WTC11 (cell line): ENCODE measurements around the gene TBRG1. TPM values are rescaled to one million over a fixed set of nuclear protein-coding genes. Genes with fewer than 3 reads are reported as not detected.

Source experiments
- ATAC-seq: fragments of 200-7000 bp; cut with Tn5 transposase; 2 replicates; pipeline ENCODE4 v1.10.0; 2021; ENCODE audit warnings: mild to moderate bottlenecking, moderate library complexity
- CTCF ChIA-PET: fragments of 300-600 bp; sonication (Branson Sonifier 250); formaldehyde crosslinking; loops from one replicate; lab custom pipeline; 2021; ENCODE audit warnings: antibody characterized with exemption; lab: Charles Lee
- POLR2A ChIA-PET: fragments of 350-600 bp; sonication (Branson Sonifier 250); formaldehyde crosslinking; loops from one replicate; lab custom pipeline; 2021; ENCODE audit warnings: antibody characterized with exemption; lab: Charles Lee
- DNase-seq: peaks from one replicate; pipeline ENCODE4 v3.0.0; 2021; ENCODE audit warnings: low spot score
- H3K27ac Mint-ChIP-seq: 2 replicates; pipeline ENCODE4 v1.8.0; 2021; ENCODE audit warnings: mixed read lengths
- H3K27me3 Mint-ChIP-seq: 2 replicates; pipeline ENCODE4 v1.8.0; 2021; ENCODE audit warnings: low read depth, mild to moderate bottlenecking, moderate library complexity, mixed read lengths
- H3K36me3 Mint-ChIP-seq: 2 replicates; pipeline ENCODE4 v1.8.0; 2021; ENCODE audit warnings: mixed read lengths
- H3K4me1 Mint-ChIP-seq: 2 replicates; pipeline ENCODE4 v1.8.0; 2022; ENCODE audit warnings: mixed read lengths
- H3K4me3 Mint-ChIP-seq: 2 replicates; pipeline ENCODE4 v1.8.0; 2021; ENCODE audit warnings: mild to moderate bottlenecking, moderate library complexity, mixed read lengths
- H3K9me3 Mint-ChIP-seq: 2 replicates; pipeline ENCODE4 v1.8.0; 2021; ENCODE audit warnings: mixed read lengths
- EMX1 ChIP-seq: fragments of 250-450 bp; sonication (Bioruptor Pico); IDR thresholded peaks from 2 replicates; pipeline ENCODE4 v1.8.0; 2021; ENCODE audit warnings: mild to moderate bottlenecking
- ESRRA ChIP-seq: sonication (generic); formaldehyde crosslinking; IDR thresholded peaks from 2 replicates; pipeline ENCODE4 v1.8.1; 2022; ENCODE audit warnings: mild to moderate bottlenecking, missing genetic modification reagents, borderline replicate concordance
- GABPB1 ChIP-seq: sonication (generic); formaldehyde crosslinking; IDR thresholded peaks from 2 replicates; pipeline ENCODE4 v1.8.1; 2023; ENCODE audit warnings: mild to moderate bottlenecking, missing genetic modification reagents
- GRHL2 ChIP-seq: fragments of 250-450 bp; sonication (Bioruptor Pico); IDR thresholded peaks from 2 replicates; pipeline ENCODE4 v1.8.0; 2022; ENCODE audit warnings: mild to moderate bottlenecking, moderate library complexity; ENCODE audit not compliant: insufficient replicate concordance, severe bottlenecking
- GTF2I ChIP-seq: fragments of 250-450 bp; sonication (Bioruptor Pico); conservative IDR thresholded peaks from 2 replicates; pipeline ENCODE4 v1.4.0; 2021; ENCODE audit warnings: mild to moderate bottlenecking
- MYBL2 ChIP-seq: sonication (generic); formaldehyde crosslinking; IDR thresholded peaks from 2 replicates; pipeline ENCODE4 v1.8.1; 2023; ENCODE audit warnings: mild to moderate bottlenecking, moderate library complexity, missing genetic modification reagents
- NFATC4 ChIP-seq: fragments of 250-450 bp; sonication (Bioruptor Pico); IDR thresholded peaks from 2 replicates; pipeline ENCODE4 v1.9.0; 2021; ENCODE audit warnings: mild to moderate bottlenecking
- PRRX2 ChIP-seq: fragments of 250-450 bp; sonication (Bioruptor Pico); IDR thresholded peaks from 2 replicates; pipeline ENCODE4 v1.8.0; 2021; ENCODE audit warnings: mild to moderate bottlenecking
- SMAD3 ChIP-seq: sonication (generic); formaldehyde crosslinking; IDR thresholded peaks from 2 replicates; pipeline ENCODE4 v1.8.0; 2022; ENCODE audit warnings: missing genetic modification reagents, mild to moderate bottlenecking, borderline replicate concordance
- SP1 ChIP-seq: sonication (generic); formaldehyde crosslinking; conservative IDR thresholded peaks from 2 replicates; pipeline ENCODE4 v1.8.1; 2022; ENCODE audit warnings: missing genetic modification reagents
- TEAD1 ChIP-seq: sonication (generic); formaldehyde crosslinking; IDR thresholded peaks from 2 replicates; pipeline ENCODE4 v1.8.0; 2022; ENCODE audit warnings: mild to moderate bottlenecking, missing genetic modification reagents
- ZNF416 ChIP-seq: fragments of 250-450 bp; sonication (Bioruptor Pico); IDR thresholded peaks from 2 replicates; pipeline ENCODE4 v1.9.0; 2021; ENCODE audit warnings: mild to moderate bottlenecking, inconsistent platforms
- total RNA-seq: library from RNA; stranded (reverse); gene quantifications from 3 replicates; pipeline ENCODE4 v1.2.3, GENCODE V29; 2021
- TF ChIP-seq, protein P1 (sequence below): sonication (generic); formaldehyde crosslinking; IDR thresholded peaks from 2 replicates; pipeline ENCODE4 v1.8.1; 2022; ENCODE audit warnings: missing genetic modification reagents, borderline replicate concordance
- TF ChIP-seq, protein P2 (sequence below): sonication (generic); formaldehyde crosslinking; IDR thresholded peaks from 2 replicates; pipeline ENCODE4 v1.8.1; 2023; ENCODE audit warnings: mild to moderate bottlenecking, missing genetic modification reagents, moderate library complexity
- TF ChIP-seq, protein P3 (sequence below): sonication (generic); formaldehyde crosslinking; IDR thresholded peaks from 2 replicates; pipeline ENCODE4 v1.8.0; 2022; ENCODE audit warnings: mild to moderate bottlenecking, missing genetic modification reagents
- TF ChIP-seq, protein P4 (sequence below): sonication (generic); formaldehyde crosslinking; IDR thresholded peaks from 2 replicates; pipeline ENCODE4 v1.8.1; 2023; ENCODE audit warnings: mild to moderate bottlenecking, missing genetic modification reagents
- TF ChIP-seq, protein P5 (sequence below): sonication (generic); formaldehyde crosslinking; IDR thresholded peaks from 2 replicates; pipeline ENCODE4 v1.8.0; 2022; ENCODE audit warnings: mild to moderate bottlenecking, missing genetic modification reagents
- TF ChIP-seq, protein P6 (sequence below): fragments of 250-450 bp; sonication (Bioruptor Pico); IDR thresholded peaks from 2 replicates; pipeline ENCODE4 v1.9.0; 2021; ENCODE audit warnings: mild to moderate bottlenecking, borderline replicate concordance
- TF ChIP-seq, protein P7 (sequence below): fragments of 250-450 bp; sonication (Bioruptor Pico); IDR thresholded peaks from 2 replicates; pipeline ENCODE4 v1.9.0; 2021; ENCODE audit warnings: moderate library complexity, mild to moderate bottlenecking, inconsistent platforms, borderline replicate concordance
- TF ChIP-seq, protein P8 (sequence below): fragments of 250-450 bp; sonication (Bioruptor Pico); IDR thresholded peaks from 2 replicates; pipeline ENCODE4 v1.9.0; 2021; ENCODE audit warnings: mild to moderate bottlenecking

TBRG1 gene
- total RNA-seq, 1 experiment from 2014 or later, result 30.0 TPM

DNA sequence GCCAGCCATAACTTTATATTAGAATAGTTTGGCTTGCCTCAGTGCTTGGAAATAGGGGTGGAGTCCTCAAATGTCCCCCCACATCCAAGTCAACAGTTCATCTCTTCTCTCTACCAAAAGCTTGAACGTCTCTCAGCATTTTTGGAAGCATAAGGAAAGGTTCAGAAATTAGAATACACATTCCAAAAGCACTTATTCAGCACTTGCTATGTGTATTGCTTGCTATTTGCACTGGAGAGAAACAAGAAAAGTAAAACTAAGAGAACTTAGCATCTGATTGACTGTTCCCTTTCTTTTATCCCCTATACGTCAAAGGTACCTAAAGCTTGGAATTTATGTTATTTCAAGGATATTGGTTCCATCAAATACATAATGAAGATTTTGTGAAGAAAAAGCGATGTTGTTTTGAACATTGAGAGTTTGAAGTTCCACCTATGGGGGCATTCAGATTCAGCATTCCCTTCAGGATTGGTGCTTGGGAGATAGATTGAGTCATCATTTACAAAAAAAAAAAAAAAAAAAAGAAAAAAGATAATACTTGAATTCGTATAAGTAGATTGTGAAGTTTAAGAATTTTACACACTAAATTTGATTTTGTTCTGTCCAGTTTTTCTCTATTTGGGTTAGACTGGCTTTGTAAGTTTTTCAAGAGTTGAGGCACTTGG lies 1.3 kb downstream of the TBRG1 start (continued):
- TF ChIP-seq, protein P1, sequence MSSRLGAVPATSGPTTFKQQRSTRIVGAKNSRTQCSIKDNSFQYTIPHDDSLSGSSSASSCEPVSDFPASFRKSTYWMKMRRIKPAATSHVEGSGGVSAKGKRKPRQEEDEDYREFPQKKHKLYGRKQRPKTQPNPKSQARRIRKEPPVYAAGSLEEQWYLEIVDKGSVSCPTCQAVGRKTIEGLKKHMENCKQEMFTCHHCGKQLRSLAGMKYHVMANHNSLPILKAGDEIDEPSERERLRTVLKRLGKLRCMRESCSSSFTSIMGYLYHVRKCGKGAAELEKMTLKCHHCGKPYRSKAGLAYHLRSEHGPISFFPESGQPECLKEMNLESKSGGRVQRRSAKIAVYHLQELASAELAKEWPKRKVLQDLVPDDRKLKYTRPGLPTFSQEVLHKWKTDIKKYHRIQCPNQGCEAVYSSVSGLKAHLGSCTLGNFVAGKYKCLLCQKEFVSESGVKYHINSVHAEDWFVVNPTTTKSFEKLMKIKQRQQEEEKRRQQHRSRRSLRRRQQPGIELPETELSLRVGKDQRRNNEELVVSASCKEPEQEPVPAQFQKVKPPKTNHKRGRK (CRISPR knock-in tag), result no peak
- TF ChIP-seq, protein P2, sequence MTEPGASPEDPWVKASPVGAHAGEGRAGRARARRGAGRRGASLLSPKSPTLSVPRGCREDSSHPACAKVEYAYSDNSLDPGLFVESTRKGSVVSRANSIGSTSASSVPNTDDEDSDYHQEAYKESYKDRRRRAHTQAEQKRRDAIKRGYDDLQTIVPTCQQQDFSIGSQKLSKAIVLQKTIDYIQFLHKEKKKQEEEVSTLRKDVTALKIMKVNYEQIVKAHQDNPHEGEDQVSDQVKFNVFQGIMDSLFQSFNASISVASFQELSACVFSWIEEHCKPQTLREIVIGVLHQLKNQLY (CRISPR knock-in tag), result no peak
- TF ChIP-seq NFATC4 (CRISPR knock-in tag) (no peak), TEAD1 (CRISPR knock-in tag) (no peak), SMAD3 (CRISPR knock-in tag) (no peak), GRHL2 (CRISPR knock-in tag) (no peak), MYBL2 (CRISPR knock-in tag) (no peak)
- TF ChIP-seq, protein P3, sequence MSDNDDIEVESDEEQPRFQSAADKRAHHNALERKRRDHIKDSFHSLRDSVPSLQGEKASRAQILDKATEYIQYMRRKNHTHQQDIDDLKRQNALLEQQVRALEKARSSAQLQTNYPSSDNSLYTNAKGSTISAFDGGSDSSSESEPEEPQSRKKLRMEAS, result no peak
- TF ChIP-seq, protein P4, sequence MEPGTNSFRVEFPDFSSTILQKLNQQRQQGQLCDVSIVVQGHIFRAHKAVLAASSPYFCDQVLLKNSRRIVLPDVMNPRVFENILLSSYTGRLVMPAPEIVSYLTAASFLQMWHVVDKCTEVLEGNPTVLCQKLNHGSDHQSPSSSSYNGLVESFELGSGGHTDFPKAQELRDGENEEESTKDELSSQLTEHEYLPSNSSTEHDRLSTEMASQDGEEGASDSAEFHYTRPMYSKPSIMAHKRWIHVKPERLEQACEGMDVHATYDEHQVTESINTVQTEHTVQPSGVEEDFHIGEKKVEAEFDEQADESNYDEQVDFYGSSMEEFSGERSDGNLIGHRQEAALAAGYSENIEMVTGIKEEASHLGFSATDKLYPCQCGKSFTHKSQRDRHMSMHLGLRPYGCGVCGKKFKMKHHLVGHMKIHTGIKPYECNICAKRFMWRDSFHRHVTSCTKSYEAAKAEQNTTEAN (CRISPR knock-in tag), result no peak
- TF ChIP-seq, all 79 proteins: peak for 0

DNA sequence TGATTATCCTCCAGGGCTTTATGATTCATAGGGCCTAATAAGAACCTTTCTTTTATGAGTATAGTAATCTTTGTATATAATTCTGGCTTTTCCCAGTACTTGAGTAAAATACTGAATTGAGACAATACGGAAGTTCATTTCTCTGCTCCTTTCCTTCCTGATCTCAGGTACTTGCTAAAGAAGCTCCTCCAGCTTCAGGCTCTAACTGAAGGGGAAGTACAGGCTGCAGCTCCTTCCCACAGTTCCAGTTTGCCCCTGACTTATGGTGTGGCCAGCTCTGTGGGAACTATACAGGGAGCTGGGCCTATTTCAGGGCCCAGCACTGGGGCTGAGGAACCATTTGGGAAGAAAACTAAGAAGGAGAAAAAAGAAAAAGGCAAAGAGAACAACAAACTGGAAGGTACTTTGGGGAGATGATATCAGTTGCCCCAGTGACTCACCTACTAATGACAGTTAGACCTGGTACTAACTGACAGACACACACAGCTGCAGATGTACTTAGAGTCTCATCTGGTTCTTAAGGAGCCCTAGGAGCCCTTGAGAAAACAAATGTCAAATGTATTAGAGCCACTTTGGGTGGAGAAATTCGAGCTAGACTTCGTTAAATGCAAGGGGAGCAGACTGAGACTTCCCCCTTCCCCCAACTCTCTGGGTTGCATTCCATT lies 3.0 kb downstream of the TBRG1 start:
- no peak overlapping the region for H3K27ac Mint-ChIP-seq
- no peak for TF ChIP-seq ZNF416
- TF ChIP-seq, protein P5, sequence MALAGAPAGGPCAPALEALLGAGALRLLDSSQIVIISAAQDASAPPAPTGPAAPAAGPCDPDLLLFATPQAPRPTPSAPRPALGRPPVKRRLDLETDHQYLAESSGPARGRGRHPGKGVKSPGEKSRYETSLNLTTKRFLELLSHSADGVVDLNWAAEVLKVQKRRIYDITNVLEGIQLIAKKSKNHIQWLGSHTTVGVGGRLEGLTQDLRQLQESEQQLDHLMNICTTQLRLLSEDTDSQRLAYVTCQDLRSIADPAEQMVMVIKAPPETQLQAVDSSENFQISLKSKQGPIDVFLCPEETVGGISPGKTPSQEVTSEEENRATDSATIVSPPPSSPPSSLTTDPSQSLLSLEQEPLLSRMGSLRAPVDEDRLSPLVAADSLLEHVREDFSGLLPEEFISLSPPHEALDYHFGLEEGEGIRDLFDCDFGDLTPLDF (CRISPR knock-in tag), result no peak
- ATAC-seq (no peak), DNase-seq (no peak)
- ChIA-PET POLR2A (interaction anchor here (1.1 kb wide), 1 partner anchor 117 kb away, joined by 3 read pairs; no protein-coding TSS in a partner anchor), CTCF (no interaction called here)
- no peaks in the 10 kb centered on the region for H3K9me3 Mint-ChIP-seq
- H3K27me3 Mint-ChIP-seq, result peaks cover 3% of the 10 kb centered on the region; the same call in 1 of the 2 replicates
- peaks cover 37% of the 10 kb centered on the region for H3K36me3 Mint-ChIP-seq
- peaks cover 11% of the 10 kb centered on the region for H3K4me1 Mint-ChIP-seq
- no peak overlapping the region for H3K4me3 Mint-ChIP-seq

DNA sequence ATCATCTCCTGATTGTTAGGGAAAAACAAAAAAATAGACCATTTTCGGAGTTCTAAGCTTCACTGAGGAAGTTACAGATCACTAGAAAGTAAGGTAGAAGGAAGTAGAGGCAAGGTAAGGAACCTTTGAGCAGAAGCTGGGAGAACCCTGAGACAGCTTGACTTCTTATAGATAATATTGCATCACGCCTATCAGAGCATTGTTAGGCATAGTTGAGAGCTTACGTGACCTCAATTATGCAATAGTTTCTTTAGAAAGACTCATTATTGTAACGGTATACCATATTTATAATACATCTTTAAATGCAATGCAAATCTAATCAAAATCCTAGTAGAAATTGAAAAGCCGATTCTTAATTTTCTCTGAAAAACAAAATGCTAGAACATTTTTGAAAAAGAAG lies 4.9 kb downstream of the TBRG1 start:
- POLR2A ChIA-PET, result no interaction called here
- Mint-ChIP-seq H3K27ac (no peak overlapping the region), H3K36me3 (peaks cover 54% of the 10 kb centered on the region), H3K4me3 (no peak overlapping the region), H3K9me3 (no peaks in the 10 kb centered on the region), H3K4me1 (peaks cover 8% of the 10 kb centered on the region), H3K27me3 (no peaks in the 10 kb centered on the region)
- CTCF ChIA-PET, result no interaction called here
- ATAC-seq, result no peak
- DNase-seq, result no peak
- TF ChIP-seq EMX1 (CRISPR knock-in tag), result no peak
- TF ChIP-seq GABPB1, result no peak
- TF ChIP-seq, protein P6, sequence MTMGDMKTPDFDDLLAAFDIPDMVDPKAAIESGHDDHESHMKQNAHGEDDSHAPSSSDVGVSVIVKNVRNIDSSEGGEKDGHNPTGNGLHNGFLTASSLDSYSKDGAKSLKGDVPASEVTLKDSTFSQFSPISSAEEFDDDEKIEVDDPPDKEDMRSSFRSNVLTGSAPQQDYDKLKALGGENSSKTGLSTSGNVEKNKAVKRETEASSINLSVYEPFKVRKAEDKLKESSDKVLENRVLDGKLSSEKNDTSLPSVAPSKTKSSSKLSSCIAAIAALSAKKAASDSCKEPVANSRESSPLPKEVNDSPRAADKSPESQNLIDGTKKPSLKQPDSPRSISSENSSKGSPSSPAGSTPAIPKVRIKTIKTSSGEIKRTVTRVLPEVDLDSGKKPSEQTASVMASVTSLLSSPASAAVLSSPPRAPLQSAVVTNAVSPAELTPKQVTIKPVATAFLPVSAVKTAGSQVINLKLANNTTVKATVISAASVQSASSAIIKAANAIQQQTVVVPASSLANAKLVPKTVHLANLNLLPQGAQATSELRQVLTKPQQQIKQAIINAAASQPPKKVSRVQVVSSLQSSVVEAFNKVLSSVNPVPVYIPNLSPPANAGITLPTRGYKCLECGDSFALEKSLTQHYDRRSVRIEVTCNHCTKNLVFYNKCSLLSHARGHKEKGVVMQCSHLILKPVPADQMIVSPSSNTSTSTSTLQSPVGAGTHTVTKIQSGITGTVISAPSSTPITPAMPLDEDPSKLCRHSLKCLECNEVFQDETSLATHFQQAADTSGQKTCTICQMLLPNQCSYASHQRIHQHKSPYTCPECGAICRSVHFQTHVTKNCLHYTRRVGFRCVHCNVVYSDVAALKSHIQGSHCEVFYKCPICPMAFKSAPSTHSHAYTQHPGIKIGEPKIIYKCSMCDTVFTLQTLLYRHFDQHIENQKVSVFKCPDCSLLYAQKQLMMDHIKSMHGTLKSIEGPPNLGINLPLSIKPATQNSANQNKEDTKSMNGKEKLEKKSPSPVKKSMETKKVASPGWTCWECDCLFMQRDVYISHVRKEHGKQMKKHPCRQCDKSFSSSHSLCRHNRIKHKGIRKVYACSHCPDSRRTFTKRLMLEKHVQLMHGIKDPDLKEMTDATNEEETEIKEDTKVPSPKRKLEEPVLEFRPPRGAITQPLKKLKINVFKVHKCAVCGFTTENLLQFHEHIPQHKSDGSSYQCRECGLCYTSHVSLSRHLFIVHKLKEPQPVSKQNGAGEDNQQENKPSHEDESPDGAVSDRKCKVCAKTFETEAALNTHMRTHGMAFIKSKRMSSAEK (CRISPR knock-in tag), result no peak
- no peak for TF ChIP-seq MYBL2 (CRISPR knock-in tag)
- TF ChIP-seq, protein P7, sequence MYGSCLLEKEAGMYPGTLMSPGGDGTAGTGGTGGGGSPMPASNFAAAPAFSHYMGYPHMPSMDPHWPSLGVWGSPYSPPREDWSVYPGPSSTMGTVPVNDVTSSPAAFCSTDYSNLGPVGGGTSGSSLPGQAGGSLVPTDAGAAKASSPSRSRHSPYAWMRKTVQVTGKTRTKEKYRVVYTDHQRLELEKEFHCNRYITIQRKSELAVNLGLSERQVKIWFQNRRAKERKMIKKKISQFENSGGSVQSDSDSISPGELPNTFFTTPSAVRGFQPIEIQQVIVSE (CRISPR knock-in tag), result no peak
- no peak for TF ChIP-seq PRRX2 (CRISPR knock-in tag)
- TF ChIP-seq, protein P8, sequence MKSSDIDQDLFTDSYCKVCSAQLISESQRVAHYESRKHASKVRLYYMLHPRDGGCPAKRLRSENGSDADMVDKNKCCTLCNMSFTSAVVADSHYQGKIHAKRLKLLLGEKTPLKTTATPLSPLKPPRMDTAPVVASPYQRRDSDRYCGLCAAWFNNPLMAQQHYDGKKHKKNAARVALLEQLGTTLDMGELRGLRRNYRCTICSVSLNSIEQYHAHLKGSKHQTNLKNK (CRISPR knock-in tag), result no peak
- TF ChIP-seq ESRRA (CRISPR knock-in tag), result no peak
- no peak for TF ChIP-seq GTF2I (CRISPR knock-in tag)
- TF ChIP-seq SP1 (CRISPR knock-in tag), result no peak
